Limb (tissue), 2 donors: Measurements from ENCODE around the gene MINDY4B.

Source experiments
- DNase-seq, 2 donors: peaks; one replicate each; pipeline ENCODE4 v3.0.0-alpha.2; 2016; ENCODE audit errors: extremely low spot score in 2 of 2

The MINDY4B gene

GRCh38 chr3:150847433-150847832 is 57.8 kb downstream of the MINDY4B start:
- DNase-seq: no peak

DNA sequence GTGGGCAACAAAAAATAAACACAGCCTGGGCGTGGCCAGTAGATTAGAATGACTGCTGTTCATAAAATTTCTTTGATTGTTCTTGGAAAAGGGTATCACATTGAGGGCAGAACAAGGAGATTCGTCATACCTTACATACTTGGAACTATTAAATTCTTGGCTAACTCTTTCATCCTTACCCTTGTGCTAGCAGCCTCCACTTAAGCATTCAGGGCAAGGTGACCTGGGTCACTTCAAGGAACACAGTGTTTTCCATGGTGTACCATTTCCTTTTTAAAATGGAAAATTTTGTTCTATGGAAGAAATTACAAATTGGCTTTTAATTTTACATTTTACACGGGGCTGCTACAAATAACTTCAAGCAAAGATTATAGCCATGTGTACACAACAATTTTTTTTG is 60.8 kb downstream of the MINDY4B start:
- DNase-seq: no peak

DNA sequence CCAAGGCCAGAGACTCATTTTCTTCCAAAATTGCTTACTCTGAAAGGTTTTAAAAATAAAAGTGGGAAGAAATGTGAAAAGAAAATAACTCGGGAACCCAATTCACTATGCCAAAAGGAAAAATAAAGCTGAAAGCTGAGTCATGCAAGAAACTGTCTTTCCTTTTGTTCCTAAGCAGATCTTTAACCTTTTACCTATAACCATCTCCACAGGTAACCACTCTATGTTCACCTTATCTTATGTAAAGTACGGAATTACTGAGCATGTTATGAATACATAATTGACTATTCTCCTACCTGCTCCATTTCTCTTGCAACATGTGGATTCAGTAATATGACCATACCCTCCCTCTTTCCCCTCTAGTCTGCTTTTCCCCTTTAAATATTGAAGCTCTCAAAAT is 62.0 kb downstream of the MINDY4B start:
- no peak for DNase-seq

- no peak for DNase-seq
These were observed 64.3 kb downstream of the MINDY4B start for GRCh38 chr3:150840802-150841515.

- no peak for DNase-seq
These were observed 74.5 kb downstream of the MINDY4B start for GRCh38 chr3:150830745-150831144.

DNA sequence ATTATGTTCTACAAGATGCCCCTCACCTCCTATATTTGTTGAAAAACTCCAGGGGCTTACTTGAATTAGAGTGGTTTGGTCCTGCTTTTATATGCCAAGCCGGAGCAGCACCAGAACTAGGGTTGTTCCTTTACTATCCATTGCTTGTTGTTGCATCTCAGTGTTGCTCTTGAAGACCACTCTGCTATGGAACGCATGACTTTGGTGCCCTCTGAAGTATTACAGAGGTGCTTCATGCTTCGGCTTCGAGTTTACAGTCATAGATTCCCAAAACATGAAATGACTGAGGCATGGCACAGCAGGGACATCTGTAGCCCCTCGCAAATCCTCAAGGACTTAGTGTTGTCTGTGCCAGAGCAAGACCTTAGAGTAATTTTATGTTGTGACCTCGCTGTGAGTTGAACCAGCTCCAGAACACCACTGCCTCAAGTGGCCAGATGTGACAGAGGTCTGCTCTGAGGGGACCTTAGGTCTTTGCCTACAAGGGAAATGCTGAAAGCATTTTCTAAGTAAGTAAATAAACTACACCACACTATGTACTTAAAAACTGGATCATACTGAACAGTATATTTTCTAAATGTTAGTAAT is 75.1 kb downstream of the MINDY4B start:
- no peak for DNase-seq

- DNase-seq: no peak
These were observed 75.8 kb downstream of the MINDY4B start for GRCh38 chr3:150829408-150829807.

GRCh38 chr3:150828997-150829396 is 76.2 kb downstream of the MINDY4B start:
- no peak for DNase-seq

- DNase-seq: no peak
These were observed 77.0 kb downstream of the MINDY4B start for GRCh38 chr3:150828261-150828660.

DNA sequence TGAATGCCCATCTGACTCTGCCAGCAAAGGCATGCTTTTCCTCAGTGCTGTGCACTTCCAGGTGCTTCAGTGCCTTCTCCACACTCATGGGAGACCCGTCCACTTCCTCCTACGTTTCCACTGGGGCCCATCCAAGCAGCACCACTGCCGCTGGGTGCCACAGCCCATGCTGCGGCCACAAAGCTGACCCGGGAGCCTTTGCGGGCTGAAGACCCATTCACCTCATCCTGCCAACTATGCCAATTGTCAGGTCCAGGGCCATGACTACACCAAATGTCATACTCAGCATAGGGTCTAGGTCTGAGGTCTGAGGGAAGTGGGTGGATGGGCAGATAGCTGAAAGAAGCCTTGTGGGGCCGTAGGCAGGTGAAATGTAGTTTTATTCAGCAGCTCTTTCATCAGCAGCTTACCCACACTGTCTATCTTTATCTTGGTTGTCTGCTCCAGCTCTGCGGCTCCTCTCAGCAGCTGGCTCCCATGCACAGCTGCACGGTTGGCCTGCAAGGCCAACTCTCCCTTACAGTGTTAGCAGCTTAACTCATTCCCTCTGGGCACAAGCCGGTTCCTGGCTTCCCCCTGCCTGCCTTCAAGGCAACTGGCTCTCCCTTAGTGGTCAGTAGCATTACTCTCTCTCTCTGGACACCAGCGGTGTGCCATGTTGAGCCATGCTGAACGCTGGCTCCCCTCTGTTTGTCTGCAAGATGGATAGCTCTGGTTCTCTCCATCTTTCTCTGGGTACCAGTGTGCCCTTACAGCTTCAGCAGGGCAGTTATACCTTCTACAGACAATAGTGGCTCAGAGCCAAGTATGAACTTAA is 78.6 kb downstream of the MINDY4B start:
- DNase-seq: no peak

DNA sequence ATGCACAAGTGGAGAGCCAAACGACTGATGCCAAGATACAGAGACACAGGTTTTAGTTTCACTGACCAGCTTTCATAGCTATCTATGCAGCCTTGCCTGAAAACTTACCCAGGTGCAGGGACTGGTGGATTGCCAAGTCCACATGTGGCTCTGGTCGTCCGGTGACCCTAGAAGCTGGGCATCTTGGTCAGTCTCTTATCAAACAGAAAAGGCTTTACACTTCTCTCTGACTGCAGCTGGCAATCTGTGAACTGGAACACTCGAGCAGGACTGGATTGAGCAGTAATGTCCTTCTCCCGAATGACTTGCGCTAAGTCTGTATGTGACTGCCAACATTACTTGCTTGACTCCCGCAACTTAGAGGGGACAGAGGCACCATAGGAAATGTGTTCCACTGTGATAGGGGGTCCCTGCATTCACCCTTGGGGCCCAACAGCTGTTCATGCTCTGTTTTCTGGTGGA is 79.3 kb downstream of the MINDY4B start:
- no peak for DNase-seq

DNA sequence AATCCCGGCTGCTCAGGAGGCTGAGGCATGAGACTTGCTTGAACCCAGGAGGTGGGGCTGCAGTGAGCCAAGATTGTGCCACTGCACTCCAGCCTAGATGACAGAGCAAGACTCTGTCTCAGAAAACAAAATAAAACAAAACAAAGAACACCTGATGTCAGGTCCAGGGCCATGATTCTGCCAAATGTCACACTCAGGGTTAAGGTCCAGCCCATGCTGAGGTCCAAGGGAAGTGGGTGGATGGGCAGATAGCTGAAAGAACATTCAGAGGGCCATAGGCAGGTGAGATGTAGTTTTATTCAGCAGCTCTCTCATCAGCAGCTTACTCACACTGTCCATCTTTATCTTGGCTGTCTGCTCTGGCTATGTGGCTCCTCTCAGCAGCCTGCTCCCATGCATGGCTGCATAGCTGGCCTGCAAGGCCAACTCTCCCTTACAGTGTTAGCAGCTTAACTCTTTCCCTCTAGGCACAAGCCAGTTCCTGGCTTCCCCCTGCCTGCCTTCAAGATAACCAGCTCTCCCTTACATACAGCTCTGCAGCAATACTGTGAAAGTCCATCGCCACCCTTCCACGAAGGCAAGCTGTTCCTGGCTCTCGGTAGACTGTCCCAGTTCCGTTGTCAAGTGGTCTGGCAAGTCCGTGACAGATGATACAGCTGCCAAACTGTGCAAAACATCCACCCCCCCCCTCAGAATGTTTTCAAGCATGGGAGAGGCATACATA is 79.9 kb downstream of the MINDY4B start:
- no peak for DNase-seq

DNA sequence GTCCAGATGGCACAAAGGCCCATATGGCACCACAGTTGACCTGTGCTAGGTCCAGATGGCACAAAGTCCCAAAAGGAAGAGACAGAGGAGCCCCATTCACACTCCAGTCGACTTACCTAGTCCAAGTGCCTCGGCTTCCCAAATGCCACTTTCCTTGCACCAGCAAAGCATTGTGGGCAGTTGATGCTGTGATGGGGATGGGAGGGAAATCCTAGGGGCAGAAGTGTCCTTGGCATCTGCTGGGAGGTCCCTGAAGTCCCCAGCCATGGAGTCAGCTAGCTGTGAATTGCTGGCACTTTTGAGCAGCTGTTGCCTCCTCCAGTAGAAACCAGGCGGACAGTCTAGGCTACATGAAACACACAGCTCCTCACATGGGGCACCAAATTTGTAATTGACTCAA is 82.0 kb downstream of the MINDY4B start:
- DNase-seq: no peak

GRCh38 chr3:150822636-150823035 is 82.6 kb downstream of the MINDY4B start:
- DNase-seq: no peak
